ENCODE measurements around the gene ZNF750.

The ZNF750 gene

DNA sequence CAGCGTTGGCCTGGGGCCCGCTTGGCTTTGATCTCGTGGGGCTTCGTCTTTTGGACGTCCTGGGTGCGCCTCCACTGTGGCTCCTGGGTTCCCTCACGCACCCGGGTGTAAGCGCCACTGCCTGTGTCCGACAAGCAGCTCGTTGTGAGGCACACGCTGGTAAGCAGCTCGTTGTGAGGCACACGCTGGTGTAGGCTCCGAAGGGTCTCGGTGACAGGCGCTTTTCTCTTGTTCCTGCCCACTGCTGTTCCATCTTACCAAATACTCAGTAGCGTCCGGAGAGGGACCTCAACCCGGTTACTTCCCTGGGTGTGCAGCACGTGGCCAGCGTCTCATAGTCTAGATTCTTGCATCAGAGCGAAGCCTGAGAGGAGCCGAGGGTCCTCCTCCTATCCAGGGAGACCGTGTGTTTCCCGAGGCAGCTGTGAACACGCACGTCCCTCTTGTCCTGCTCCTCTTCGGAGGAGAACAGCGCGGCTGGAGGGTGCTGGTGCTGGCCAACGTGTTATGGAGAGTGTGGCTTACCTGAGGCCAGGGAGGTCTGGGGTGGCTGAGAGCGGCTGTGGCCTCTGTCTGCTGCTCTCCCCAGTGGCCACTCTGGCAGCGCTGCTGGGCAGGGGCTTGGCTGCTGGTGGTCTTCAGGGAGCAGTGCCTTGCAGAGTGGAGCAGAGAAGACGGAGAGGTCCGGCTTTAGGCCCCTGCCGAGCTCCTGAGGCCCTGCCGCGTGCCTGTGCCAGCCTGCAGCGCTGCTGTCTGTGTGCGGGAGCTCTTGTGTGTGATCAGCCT lies 32.1 kb upstream of the ZNF750 start:
- TF ChIP-seq TAF1 (IDR thresholded peaks at IDR 0.05; ENCODE audit: borderline replicate concordance, insufficient read depth, low read length): no peak
- TF ChIP-seq FOXP2 (optimal IDR thresholded peaks at IDR 0.05; ENCODE audit: borderline replicate concordance, extremely low read depth, extremely low read length, insufficient read depth): no peak
- TF ChIP-seq REST (IDR thresholded peaks at IDR 0.05; ENCODE audit: insufficient read depth in 1 of 2, low read depth in 2 of 2, low read length in 2 of 2): no peak
- no peak for TF ChIP-seq POLR2AphosphoS5 (IDR thresholded peaks at IDR 0.05; ENCODE audit: low read depth, low read length)
- no peak for TF ChIP-seq SIN3A (IDR thresholded peaks at IDR 0.05; ENCODE audit: borderline replicate concordance, insufficient read depth, low read length)

DNA sequence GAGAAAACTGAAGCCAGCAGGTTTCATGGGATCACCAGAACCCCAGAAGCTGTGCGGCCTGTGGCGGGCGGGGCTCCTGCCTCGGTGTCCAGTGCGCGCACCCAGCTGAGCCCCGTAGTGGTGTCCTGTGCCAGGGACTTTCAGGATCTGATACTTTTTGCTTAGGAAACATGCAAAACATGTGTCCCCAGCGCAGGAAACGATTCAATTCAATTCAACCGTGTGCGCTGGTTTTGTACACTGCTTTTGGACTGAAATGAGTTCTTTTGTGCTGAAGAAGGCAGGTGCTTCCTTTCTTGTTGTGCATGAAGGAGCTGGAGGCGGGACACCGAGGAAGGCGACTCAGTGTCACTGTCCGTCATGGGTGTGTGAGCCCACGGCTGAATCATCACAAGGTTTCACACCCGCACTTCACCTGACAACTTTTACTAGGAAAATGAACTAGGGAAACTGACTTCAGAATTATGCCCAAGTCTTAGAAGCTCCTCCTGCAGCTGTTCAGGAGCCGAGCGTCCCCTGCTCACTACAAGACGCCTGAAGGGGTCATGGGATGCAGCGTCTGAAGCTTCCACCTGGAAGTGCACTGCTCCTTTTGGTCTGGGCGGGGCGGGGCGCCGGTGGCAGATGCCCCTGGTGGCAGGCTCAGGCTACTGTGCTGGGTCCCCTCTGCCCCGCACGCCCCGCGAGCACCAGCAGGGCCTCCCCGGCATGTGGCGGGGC lies 31.4 kb upstream of the ZNF750 start:
- TF ChIP-seq SIN3A (IDR thresholded peaks at IDR 0.05; ENCODE audit: borderline replicate concordance, insufficient read depth, low read length) (no peak), FOXP2 (optimal IDR thresholded peaks at IDR 0.05; ENCODE audit: borderline replicate concordance, extremely low read depth, extremely low read length, insufficient read depth) (no peak), TAF1 (IDR thresholded peaks at IDR 0.05; ENCODE audit: borderline replicate concordance, insufficient read depth, low read length) (no peak), REST (IDR thresholded peaks at IDR 0.05; ENCODE audit: insufficient read depth in 1 of 2, low read depth in 2 of 2, low read length in 2 of 2) (no peak), POLR2AphosphoS5 (IDR thresholded peaks at IDR 0.05; ENCODE audit: low read depth, low read length) (no peak)

DNA sequence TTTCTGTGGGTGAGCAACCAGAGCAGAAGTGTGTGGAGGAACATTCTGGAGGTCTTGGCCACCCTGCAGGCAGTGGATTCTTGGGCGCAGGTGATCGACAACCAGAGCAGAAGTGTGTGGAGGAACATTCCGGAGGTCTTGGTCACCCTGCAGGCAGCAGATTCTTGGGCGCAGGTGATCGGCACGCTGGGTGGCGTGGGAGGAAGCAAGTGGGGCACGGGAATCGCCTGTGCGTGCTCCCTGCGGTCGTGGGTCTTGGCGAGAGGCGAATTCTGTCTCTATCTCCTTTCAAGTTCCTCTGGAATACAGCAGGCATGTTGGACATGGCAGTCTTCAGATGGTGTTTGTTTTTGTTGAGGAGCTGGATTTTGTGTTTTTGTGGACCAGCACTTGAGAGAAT lies 30.7 kb upstream of the ZNF750 start:
- no peak for TF ChIP-seq POLR2AphosphoS5 (IDR thresholded peaks at IDR 0.05; ENCODE audit: low read depth, low read length)
- no peak for TF ChIP-seq SIN3A (IDR thresholded peaks at IDR 0.05; ENCODE audit: borderline replicate concordance, insufficient read depth, low read length)
- no peak for TF ChIP-seq FOXP2 (optimal IDR thresholded peaks at IDR 0.05; ENCODE audit: borderline replicate concordance, extremely low read depth, extremely low read length, insufficient read depth)
- TF ChIP-seq TAF1 (IDR thresholded peaks at IDR 0.05; ENCODE audit: borderline replicate concordance, insufficient read depth, low read length): no peak
- TF ChIP-seq REST (IDR thresholded peaks at IDR 0.05; ENCODE audit: insufficient read depth in 1 of 2, low read depth in 2 of 2, low read length in 2 of 2): no peak

DNA sequence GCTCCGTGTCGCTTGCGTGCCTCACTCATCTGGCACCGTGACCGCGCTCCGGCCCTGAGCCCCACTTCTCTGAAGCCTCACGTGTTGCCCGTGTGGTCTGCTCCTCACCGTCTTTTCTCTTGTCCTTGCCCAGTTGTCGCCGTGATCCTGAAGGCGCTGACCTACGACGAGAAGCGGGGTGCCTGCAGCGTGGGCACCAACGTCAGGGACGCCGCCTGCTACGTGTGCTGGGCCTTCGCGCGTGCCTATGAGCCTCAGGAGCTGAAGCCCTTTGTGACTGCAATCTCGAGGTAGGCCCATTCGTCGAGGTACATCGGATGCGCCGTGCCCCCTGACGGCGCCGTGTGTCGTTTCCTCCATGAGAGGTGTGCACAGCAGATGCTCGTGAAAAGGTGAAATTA lies 30.3 kb upstream of the ZNF750 start:
- TF ChIP-seq POLR2AphosphoS5 (IDR thresholded peaks at IDR 0.05; ENCODE audit: low read depth, low read length) (no peak), SIN3A (IDR thresholded peaks at IDR 0.05; ENCODE audit: borderline replicate concordance, insufficient read depth, low read length) (no peak), FOXP2 (optimal IDR thresholded peaks at IDR 0.05; ENCODE audit: borderline replicate concordance, extremely low read depth, extremely low read length, insufficient read depth) (no peak), TAF1 (IDR thresholded peaks at IDR 0.05; ENCODE audit: borderline replicate concordance, insufficient read depth, low read length) (no peak), REST (IDR thresholded peaks at IDR 0.05; ENCODE audit: insufficient read depth in 1 of 2, low read depth in 2 of 2, low read length in 2 of 2) (no peak)
